Chondrocyte (in vitro differentiated cells): ENCODE measurements around the gene CACNA1S. TPM values are rescaled to one million over a fixed set of nuclear protein-coding genes. Genes with fewer than 3 reads are reported as not detected.

Experiments
- DNase-seq: peaks from one replicate; pipeline ENCODE4 v3.0.0; 2021; ENCODE audit warnings: mixed read lengths, low spot score
- H3K27ac Mint-ChIP-seq: one replicate; pipeline ENCODE4 v1.8.0; 2021; ENCODE audit warnings: mild to moderate bottlenecking, moderate library complexity, mixed read lengths; ENCODE audit not compliant: unreplicated experiment
- H3K27me3 Mint-ChIP-seq: 2 replicates; pipeline ENCODE4 v1.8.0; 2021; ENCODE audit warnings: low read depth, mixed read lengths
- H3K36me3 Mint-ChIP-seq: 2 replicates; pipeline ENCODE4 v1.8.0; 2021; ENCODE audit warnings: low read depth, mixed read lengths
- H3K4me1 Mint-ChIP-seq: 2 replicates; pipeline ENCODE4 v1.8.0; 2021; ENCODE audit warnings: low read depth, mild to moderate bottlenecking, mixed read lengths
- H3K4me3 Mint-ChIP-seq: one replicate; pipeline ENCODE4 v1.8.0; 2021; ENCODE audit warnings: mild to moderate bottlenecking, moderate library complexity, mixed read lengths; ENCODE audit not compliant: unreplicated experiment
- H3K9me3 Mint-ChIP-seq: 2 replicates; pipeline ENCODE4 v1.8.0; 2021; ENCODE audit warnings: low read depth, mixed read lengths
- CTCF ChIP-seq: fragments of 200-600 bp; sonication (generic); IDR thresholded peaks from 2 replicates; pipeline ENCODE4 v1.5.0; 2021; ENCODE audit warnings: antibody characterized with exemption, mild to moderate bottlenecking, moderate library complexity
- total RNA-seq: library from RNA; stranded (reverse); gene quantifications from 3 replicates; pipeline ENCODE4 v1.2.1, GENCODE V29; 2021

Gene CACNA1S
- total RNA-seq, 1 donor from 2014 or later = 0.40 TPM

- no peak for TF ChIP-seq CTCF
- peaks cover 9% of the 10 kb centered on the region for H3K27me3 Mint-ChIP-seq
- peaks cover 32% of the 10 kb centered on the region for H3K4me1 Mint-ChIP-seq
- H3K4me3 Mint-ChIP-seq = no peak overlapping the region
- no peaks in the 10 kb centered on the region for H3K9me3 Mint-ChIP-seq
- no peak overlapping the region for H3K27ac Mint-ChIP-seq
- no peaks in the 10 kb centered on the region for H3K36me3 Mint-ChIP-seq
- no peak for DNase-seq
Measured at GRCh38 chr1:201060586-201060985, 51.6 kb downstream of the CACNA1S start.

- H3K27ac Mint-ChIP-seq = no peak overlapping the region
- H3K27me3 Mint-ChIP-seq = peaks cover 9% of the 10 kb centered on the region
- TF ChIP-seq CTCF = no peak
- peaks cover 37% of the 10 kb centered on the region for H3K4me1 Mint-ChIP-seq
- H3K9me3 Mint-ChIP-seq = no peaks in the 10 kb centered on the region
- no peaks in the 10 kb centered on the region for H3K36me3 Mint-ChIP-seq
- H3K4me3 Mint-ChIP-seq = no peak overlapping the region
- DNase-seq = no peak
Measured at GRCh38 chr1:201059871-201060555, 52.2 kb downstream of the CACNA1S start.

DNA sequence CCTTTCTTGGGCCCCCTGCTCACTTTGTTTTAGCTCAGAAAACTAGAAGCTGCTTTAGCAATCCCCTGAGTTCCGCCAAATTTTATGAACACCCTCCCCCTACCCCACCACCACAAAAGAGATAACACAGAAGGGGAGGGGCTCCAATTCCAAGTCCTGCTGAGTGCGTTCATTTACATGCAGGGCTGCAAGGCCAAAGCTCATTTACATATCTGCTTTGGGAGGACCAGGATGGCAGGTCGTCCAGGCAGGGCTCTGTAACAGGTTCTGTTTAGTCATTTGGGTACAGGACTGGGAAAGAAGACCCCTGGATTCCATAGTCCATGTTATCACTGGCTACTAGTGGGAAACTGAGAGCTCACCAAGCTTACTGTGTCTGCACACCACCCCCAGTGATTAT is 52.8 kb downstream of the CACNA1S start:
- Mint-ChIP-seq H3K27me3 (peaks cover 9% of the 10 kb centered on the region), H3K4me1 (peaks cover 43% of the 10 kb centered on the region), H3K4me3 (no peak overlapping the region), H3K27ac (no peak overlapping the region), H3K36me3 (no peaks in the 10 kb centered on the region), H3K9me3 (no peaks in the 10 kb centered on the region)
- TF ChIP-seq CTCF = no peak
- no peak for DNase-seq

- Mint-ChIP-seq H3K4me3 (no peak overlapping the region), H3K27ac (peak overlapping the region; percentile 4), H3K9me3 (no peaks in the 10 kb centered on the region), H3K27me3 (peaks cover 9% of the 10 kb centered on the region), H3K4me1 (peaks cover 53% of the 10 kb centered on the region), H3K36me3 (no peaks in the 10 kb centered on the region)
- DNase-seq = no peak
- TF ChIP-seq CTCF = no peak
Measured at GRCh38 chr1:201054091-201054543, 58.1 kb downstream of the CACNA1S start.

- H3K9me3 Mint-ChIP-seq = no peaks in the 10 kb centered on the region
- no peak for DNase-seq
- no peak overlapping the region for H3K4me3 Mint-ChIP-seq
- no peaks in the 10 kb centered on the region for H3K36me3 Mint-ChIP-seq
- no peak for TF ChIP-seq CTCF
- peaks cover 12% of the 10 kb centered on the region for H3K27me3 Mint-ChIP-seq
- peaks cover 53% of the 10 kb centered on the region for H3K4me1 Mint-ChIP-seq
- no peak overlapping the region for H3K27ac Mint-ChIP-seq
Measured at GRCh38 chr1:201053155-201053860, 58.9 kb downstream of the CACNA1S start.
